CD14-positive monocyte (primary cell): ENCODE measurements around the gene MISP. TPM values are rescaled to one million over a fixed set of nuclear protein-coding genes. Genes with fewer than 3 reads are reported as not detected.

Experiments used
- DNase-seq, 3 donors: peaks; one replicate each; pipeline ENCODE4 v3.0.0-alpha.2; 2011 to 2022
- H2AFZ ChIP-seq: 2 replicates; pipeline ENCODE4 v1.6.0; 2012; ENCODE audit warnings: mild to moderate bottlenecking, low read depth, low read length, inconsistent platforms; ENCODE audit not compliant: insufficient read depth, poor library complexity, severe bottlenecking
- H3K27ac ChIP-seq, 2 donors: 1 replicate in 1 of 2; 2 replicates in 1 of 2; pipeline ENCODE4 v1.5.1; 2012 to 2013; ENCODE audit warnings: low read length in 2 of 2, control low read depth in 1 of 2, inconsistent platforms in 1 of 2, low read depth in 1 of 2, mild to moderate bottlenecking in 1 of 2
- H3K27me3 ChIP-seq, 2 donors: one replicate each; pipeline versions ENCODE4 v1.6.0 to v1.6.1; 2011 to 2013; ENCODE audit warnings: low read length in 2 of 2; ENCODE audit not compliant: control insufficient read depth in 2 of 2, insufficient read depth in 2 of 2
- H3K36me3 ChIP-seq, 2 donors: replicated peaks in 1 of 2; 1 replicate in 1 of 2; 2 replicates in 1 of 2; pipeline versions ENCODE4 v1.5.1 to v1.6.1; 2012 to 2013; ENCODE audit warnings: low read length in 2 of 2, control low read depth in 1 of 2, inconsistent platforms in 1 of 2, mild to moderate bottlenecking in 1 of 2; ENCODE audit not compliant: insufficient read depth in 2 of 2, control insufficient read depth in 1 of 2
- H3K4me1 ChIP-seq, 2 donors: 1 replicate in 1 of 2; 2 replicates in 1 of 2; pipeline versions ENCODE4 v1.5.1 to v1.6.1; 2012 to 2013; ENCODE audit warnings: low read length in 2 of 2, control low read depth in 1 of 2, inconsistent platforms in 1 of 2, mild to moderate bottlenecking in 1 of 2, moderate library complexity in 1 of 2; ENCODE audit not compliant: insufficient read depth in 2 of 2, control insufficient read depth in 1 of 2
- H3K4me2 ChIP-seq: replicated peaks from 2 replicates; pipeline ENCODE3; 2012; ENCODE audit warnings: low read length, moderate library complexity, mild to moderate bottlenecking; ENCODE audit not compliant: poor library complexity, severe bottlenecking; ENCODE audit errors: extremely low read depth
- H3K4me3 ChIP-seq, 3 experiments: fragments of 200-600 bp in 1 of 3; sonication (generic) in 1 of 3; replicated peaks in 1 of 3; 1 replicate in 2 of 3; 2 replicates in 1 of 3; pipeline ENCODE4 v1.5.1; 2011 to 2013; ENCODE audit warnings: low read length in 3 of 3, mild to moderate bottlenecking in 3 of 3, control low read depth in 2 of 3, low read depth in 2 of 3, inconsistent platforms in 1 of 3, moderate library complexity in 1 of 3
- H3K79me2 ChIP-seq: 2 replicates; pipeline ENCODE4 v1.6.0; 2012; ENCODE audit warnings: mild to moderate bottlenecking, control low read depth, inconsistent platforms, low read length, moderate library complexity; ENCODE audit not compliant: insufficient read depth
- H3K9ac ChIP-seq: 2 replicates; pipeline ENCODE4 v1.6.0; 2017; ENCODE audit warnings: low read length, mild to moderate bottlenecking; ENCODE audit not compliant: insufficient read depth, poor library complexity, severe bottlenecking
- H3K9me3 ChIP-seq, 2 donors: replicated peaks in 1 of 2; 1 replicate in 1 of 2; 2 replicates in 1 of 2; pipeline versions ENCODE4 v1.5.1 to v1.6.1; 2012 to 2013; ENCODE audit warnings: low read length in 2 of 2, control low read depth in 1 of 2; ENCODE audit not compliant: control insufficient read depth in 1 of 2, insufficient read depth in 1 of 2
- H4K20me1 ChIP-seq: 2 replicates; pipeline ENCODE4 v1.6.0; 2012; ENCODE audit warnings: mild to moderate bottlenecking, low read length, control low read depth, moderate library complexity; ENCODE audit not compliant: insufficient read depth
- H3K27ac Mint-ChIP-seq, 7 donors: one replicate each; pipeline ENCODE4 v1.8.0; 2020; ENCODE audit warnings: mild to moderate bottlenecking in 7 of 7, mixed read lengths in 7 of 7, moderate library complexity in 6 of 7, inconsistent platforms in 2 of 7
- H3K27me3 Mint-ChIP-seq, 3 donors: one replicate each; pipeline ENCODE4 v1.8.0; 2021 to 2022; ENCODE audit warnings: low read depth in 3 of 3, mild to moderate bottlenecking in 3 of 3, mixed read lengths in 3 of 3, moderate library complexity in 3 of 3, inconsistent platforms in 1 of 3
- H3K36me3 Mint-ChIP-seq, 2 donors: one replicate each; pipeline ENCODE4 v1.8.0; 2020; ENCODE audit warnings: mixed read lengths in 2 of 2, inconsistent platforms in 1 of 2, mild to moderate bottlenecking in 1 of 2
- H3K4me1 Mint-ChIP-seq: one replicate; pipeline ENCODE4 v1.8.0; 2020; ENCODE audit warnings: mild to moderate bottlenecking, mixed read lengths
- H3K4me3 Mint-ChIP-seq, 2 donors: one replicate each; pipeline ENCODE4 v1.8.0; 2020; ENCODE audit warnings: mild to moderate bottlenecking in 2 of 2, mixed read lengths in 2 of 2, moderate library complexity in 1 of 2
- H3K9me3 Mint-ChIP-seq, 7 donors: one replicate each; pipeline ENCODE4 v1.8.0; 2020 to 2022; ENCODE audit warnings: mixed read lengths in 7 of 7, mild to moderate bottlenecking in 6 of 7, moderate library complexity in 6 of 7, inconsistent platforms in 2 of 7
- WGBS: methylation state at CpG from one replicate; pipeline ENCODE4 v1.1.5; 2013; ENCODE audit warnings: missing lambda C conversion rate; ENCODE audit not compliant: insufficient coverage; 5-methylcytosine and 5-hydroxymethylcytosine counted together
- intact Hi-C, 2 donors: fragments of 100-400 bp; cut with micrococcal nuclease; formaldehyde crosslinking; loops; one replicate each; pipeline versions ENCODE4 v1.15.0 to v1.15.1; 2023
- polyA plus RNA-seq, 3 donors: library from polyadenylated mRNA; depleted of rRNA in 1 of 3; unstranded in 2 of 3; stranded (reverse) in 1 of 3; fragments of 300-500 nt in 2 of 3; fragments of >200 nt in 1 of 3; fragmentation: Illumina TruSeq in 2 of 3; gene quantifications; 1 replicate in 2 of 3; 2 replicates in 1 of 3; pipeline ENCODE4 v1.2.3, GENCODE V29; 2012 to 2021
- TF ChIP-seq, protein P1 (sequence below): fragments of 200-600 bp; IDR thresholded peaks from one replicate; pipeline ENCODE4 v1.8.0; 2022; ENCODE audit warnings: antibody characterized with exemption, mild to moderate bottlenecking

MISP gene
- polyA plus RNA-seq, 3 donors: not detected

DNA sequence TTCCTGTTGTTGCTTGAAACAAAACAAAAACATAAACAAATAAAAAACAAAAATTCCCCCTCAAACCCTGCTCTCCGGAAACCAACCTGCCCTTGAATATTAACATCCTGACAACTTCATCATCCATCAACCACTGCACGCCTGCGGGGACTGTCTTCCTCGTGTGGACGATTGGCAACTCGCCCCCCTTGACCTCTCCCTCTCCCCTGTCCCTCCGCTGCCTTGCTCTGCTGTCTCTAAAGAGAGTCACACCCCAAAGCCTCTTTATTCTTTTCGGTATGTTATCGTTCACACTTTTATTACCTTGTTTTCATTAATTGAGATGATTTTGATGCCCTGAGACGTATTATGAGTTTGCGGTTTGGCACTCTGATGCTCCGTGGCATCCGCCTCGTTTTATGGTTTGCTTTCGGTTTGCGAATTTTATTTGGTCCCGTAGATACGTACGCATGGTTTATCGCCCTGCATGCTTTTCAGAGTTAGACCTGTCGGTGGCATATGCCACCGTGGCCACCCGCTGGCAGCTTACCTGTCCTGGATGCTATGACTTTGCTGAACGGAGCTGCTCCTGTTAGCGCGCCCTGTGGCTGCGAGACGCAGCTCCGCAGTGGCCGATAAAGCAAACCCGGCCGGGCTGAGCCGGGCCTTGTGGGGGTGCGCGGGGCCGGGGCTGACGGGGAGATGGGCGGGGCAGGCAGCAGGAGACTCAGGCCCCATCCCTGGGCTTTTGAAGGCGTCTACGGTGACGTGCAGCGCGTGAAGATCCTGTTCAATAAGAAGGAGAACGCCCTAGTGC is 56.9 kb downstream of the MISP start:
- no peak overlapping the region for H3K4me3 Mint-ChIP-seq
- no peak for DNase-seq
- Histone ChIP-seq H3K4me3 (no peak overlapping the region), H3K4me1 (no peaks in the 10 kb centered on the region), H3K79me2 (peaks cover 87% of the 10 kb centered on the region), H3K27me3 (no peaks in the 10 kb centered on the region), H3K27ac (no peak overlapping the region), H3K9me3 (no peaks in the 10 kb centered on the region), H3K4me2 (no peak overlapping the region), H3K9ac (no peak overlapping the region), H4K20me1 (peaks cover 95% of the 10 kb centered on the region), H3K36me3 (peaks cover 82 to 92% of the 10 kb centered on the region in 2 donors), H2AFZ (no peak overlapping the region)
- peaks cover 0 to 1% (median 0%) of the 10 kb centered on the region in 7 donors for H3K9me3 Mint-ChIP-seq
- TF ChIP-seq, protein P1, sequence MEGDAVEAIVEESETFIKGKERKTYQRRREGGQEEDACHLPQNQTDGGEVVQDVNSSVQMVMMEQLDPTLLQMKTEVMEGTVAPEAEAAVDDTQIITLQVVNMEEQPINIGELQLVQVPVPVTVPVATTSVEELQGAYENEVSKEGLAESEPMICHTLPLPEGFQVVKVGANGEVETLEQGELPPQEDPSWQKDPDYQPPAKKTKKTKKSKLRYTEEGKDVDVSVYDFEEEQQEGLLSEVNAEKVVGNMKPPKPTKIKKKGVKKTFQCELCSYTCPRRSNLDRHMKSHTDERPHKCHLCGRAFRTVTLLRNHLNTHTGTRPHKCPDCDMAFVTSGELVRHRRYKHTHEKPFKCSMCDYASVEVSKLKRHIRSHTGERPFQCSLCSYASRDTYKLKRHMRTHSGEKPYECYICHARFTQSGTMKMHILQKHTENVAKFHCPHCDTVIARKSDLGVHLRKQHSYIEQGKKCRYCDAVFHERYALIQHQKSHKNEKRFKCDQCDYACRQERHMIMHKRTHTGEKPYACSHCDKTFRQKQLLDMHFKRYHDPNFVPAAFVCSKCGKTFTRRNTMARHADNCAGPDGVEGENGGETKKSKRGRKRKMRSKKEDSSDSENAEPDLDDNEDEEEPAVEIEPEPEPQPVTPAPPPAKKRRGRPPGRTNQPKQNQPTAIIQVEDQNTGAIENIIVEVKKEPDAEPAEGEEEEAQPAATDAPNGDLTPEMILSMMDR: no peak
- H3K36me3 Mint-ChIP-seq: peaks cover 51 to 77% of the 10 kb centered on the region in 2 donors
- H3K4me1 Mint-ChIP-seq: no peaks in the 10 kb centered on the region
- H3K27me3 Mint-ChIP-seq: no peaks in the 10 kb centered on the region
- H3K27ac Mint-ChIP-seq: peak overlapping the region in 2 of 7 donors; percentile 22 to 52
- intact Hi-C loops: no loop called here
- WGBS: 93% methylated on average over 31 of the region's 44 CpGs

DNA sequence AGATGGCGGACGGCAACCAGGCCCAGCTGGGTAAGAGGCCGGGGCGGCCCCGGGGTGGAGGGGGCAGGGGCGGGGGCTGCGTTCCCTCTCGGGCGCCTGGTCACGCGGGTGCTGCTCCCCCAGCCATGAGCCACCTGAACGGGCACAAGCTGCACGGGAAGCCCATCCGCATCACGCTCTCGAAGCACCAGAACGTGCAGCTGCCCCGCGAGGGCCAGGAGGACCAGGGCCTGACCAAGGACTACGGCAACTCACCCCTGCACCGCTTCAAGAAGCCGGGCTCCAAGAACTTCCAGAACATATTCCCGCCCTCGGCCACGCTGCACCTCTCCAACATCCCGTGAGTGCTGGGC is 57.5 kb downstream of the MISP start:
- intact Hi-C loops: no loop called here
- Mint-ChIP-seq H3K27me3 (no peaks in the 10 kb centered on the region), H3K4me3 (no peak overlapping the region), H3K27ac (no peak overlapping the region), H3K9me3 (peaks cover 0 to 2% (median 0%) of the 10 kb centered on the region in 7 donors), H3K4me1 (no peaks in the 10 kb centered on the region), H3K36me3 (peaks cover 50 to 73% of the 10 kb centered on the region in 2 donors)
- no peaks in the 10 kb centered on the region for H3K9me3 ChIP-seq
- peaks cover 79 to 86% of the 10 kb centered on the region in 2 donors for H3K36me3 ChIP-seq
- no peak for DNase-seq
- no peaks in the 10 kb centered on the region for H3K27me3 ChIP-seq
- no peak overlapping the region for H2AFZ ChIP-seq
- H3K4me1 ChIP-seq: no peaks in the 10 kb centered on the region
- no peak overlapping the region for H3K27ac ChIP-seq
- TF ChIP-seq, protein P1: no peak
- no peak overlapping the region for H3K4me3 ChIP-seq
- H3K9ac ChIP-seq: no peak overlapping the region
- WGBS: 93% methylated on average over 26 of the region's 26 CpGs
- H3K4me2 ChIP-seq: no peak overlapping the region
- H4K20me1 ChIP-seq: peaks cover 90% of the 10 kb centered on the region
- H3K79me2 ChIP-seq: peaks cover 81% of the 10 kb centered on the region
